ENCODE data around the gene SLC34A1. TPM values are rescaled to one million over a fixed set of nuclear protein-coding genes. Genes with fewer than 3 reads are reported as not detected.

The SLC34A1 gene
- total and polyA plus RNA-seq, 2 of the 13 experiments (the other 11 are each of a cell fraction or from before 2014, with no cell fraction given): 0.03 to 0.20 TPM

- TF ChIP-seq HNF1A (IDR thresholded peaks at IDR 0.05; ENCODE audit: low read depth): no peak
- peak; percentile 75; the same call in 1 of the 2 replicates for TF ChIP-seq HNF1A (CRISPR knock-in tag; IDR thresholded peaks at IDR 0.05; ENCODE audit: borderline replicate concordance)
- no peak for TF ChIP-seq PRMT3 (CRISPR knock-in tag; IDR thresholded peaks at IDR 0.05; ENCODE audit: borderline replicate concordance, low read depth)
- TF ChIP-seq ZNF30 (CRISPR knock-in tag; IDR thresholded peaks at IDR 0.05): no peak
- no peak for TF ChIP-seq MZF1 (CRISPR knock-in tag; IDR thresholded peaks at IDR 0.05; ENCODE audit: borderline replicate concordance)
- no peak for TF ChIP-seq ZBTB10 (CRISPR knock-in tag; IDR thresholded peaks at IDR 0.05; ENCODE audit: borderline replicate concordance)
- peak; percentile 89 for TF ChIP-seq DMAP1 (CRISPR knock-in tag; IDR thresholded peaks at IDR 0.05)
- no peak; the same call in 1 of the 2 replicates for TF ChIP-seq GFI1 (CRISPR knock-in tag; IDR thresholded peaks at IDR 0.05; ENCODE audit: borderline replicate concordance)
- TF ChIP-seq, protein P1, sequence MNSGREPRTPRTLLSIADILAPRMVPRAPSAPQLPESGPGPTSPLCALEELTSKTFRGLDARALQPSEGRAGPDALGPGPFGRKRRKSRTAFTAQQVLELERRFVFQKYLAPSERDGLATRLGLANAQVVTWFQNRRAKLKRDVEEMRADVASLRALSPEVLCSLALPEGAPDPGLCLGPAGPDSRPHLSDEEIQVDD (CRISPR knock-in tag; IDR thresholded peaks at IDR 0.05; ENCODE audit: borderline replicate concordance): no peak
- TF ChIP-seq, protein P2, sequence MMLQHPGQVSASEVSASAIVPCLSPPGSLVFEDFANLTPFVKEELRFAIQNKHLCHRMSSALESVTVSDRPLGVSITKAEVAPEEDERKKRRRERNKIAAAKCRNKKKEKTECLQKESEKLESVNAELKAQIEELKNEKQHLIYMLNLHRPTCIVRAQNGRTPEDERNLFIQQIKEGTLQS (CRISPR knock-in tag; IDR thresholded peaks at IDR 0.05): peak; percentile 54; the same call in 1 of the 2 replicates
- TF ChIP-seq ZNF34 (CRISPR knock-in tag; IDR thresholded peaks at IDR 0.05; ENCODE audit: borderline replicate concordance): no peak
- peak; percentile 80 for TF ChIP-seq NR2C2 (CRISPR knock-in tag; IDR thresholded peaks at IDR 0.05; ENCODE audit: borderline replicate concordance)
- peak; percentile 31; the same call in 1 of the 2 replicates for TF ChIP-seq ZNF326 (CRISPR knock-in tag; IDR thresholded peaks at IDR 0.05; ENCODE audit: borderline replicate concordance)
- TF ChIP-seq ZNF546 (CRISPR knock-in tag; conservative IDR thresholded peaks at IDR 0.05): 0 out of 2 replicates have a peak, but pooled peaks have one; percentile 23
- TF ChIP-seq ZNF740 (CRISPR knock-in tag; IDR thresholded peaks at IDR 0.05): no peak
- TF ChIP-seq ZSCAN29 (CRISPR knock-in tag; conservative IDR thresholded peaks at IDR 0.05): peak; percentile 82; the same call in 1 of the 2 replicates
- no peak for TF ChIP-seq ZSCAN30 (CRISPR knock-in tag; IDR thresholded peaks at IDR 0.05)
- no peak for TF ChIP-seq ZNF841 (CRISPR knock-in tag; IDR thresholded peaks at IDR 0.05; ENCODE audit: borderline replicate concordance)
- no peak for TF ChIP-seq ZNF251 (CRISPR knock-in tag; IDR thresholded peaks at IDR 0.05)
- no peak for TF ChIP-seq TOE1 (CRISPR knock-in tag; IDR thresholded peaks at IDR 0.05)
- TF ChIP-seq ZNF446 (CRISPR knock-in tag; IDR thresholded peaks at IDR 0.05): no peak
- peak; percentile 61; the same call in 1 of the 2 replicates for TF ChIP-seq ZNF441 (CRISPR knock-in tag; IDR thresholded peaks at IDR 0.05; ENCODE audit: borderline replicate concordance)
Measured at GRCh38 chr5:177447611-177448243, 63.5 kb downstream of the SLC34A1 start (continued).
